H9 (cell line): ENCODE data around the gene SCTR. TPM values are rescaled to one million over a fixed set of nuclear protein-coding genes. Genes with fewer than 3 reads are reported as not detected.

Experiments used
- DNase-seq: peaks from one replicate; pipeline ENCODE4 v3.0.0-alpha.2; 2017
- H2AFZ ChIP-seq: one replicate; pipeline ENCODE4 v1.6.1; 2013; ENCODE audit warnings: mild to moderate bottlenecking, low read length, control low read depth, moderate library complexity
- H2AK5ac ChIP-seq: 2 replicates; pipeline ENCODE4 v1.6.1; 2013; ENCODE audit warnings: low read length, control low read depth, mixed read lengths; ENCODE audit not compliant: insufficient read length
- H2BK120ac ChIP-seq: one replicate; pipeline ENCODE4 v1.6.1; 2013; ENCODE audit warnings: low read depth, mild to moderate bottlenecking, low read length, control low read depth, inconsistent platforms; ENCODE audit not compliant: poor library complexity, severe bottlenecking
- H2BK12ac ChIP-seq: 2 replicates; pipeline ENCODE4 v1.6.1; 2013; ENCODE audit warnings: low read length, control low read depth, mixed read lengths, low read depth; ENCODE audit not compliant: insufficient read length
- H2BK15ac ChIP-seq: 2 replicates; pipeline ENCODE4 v1.6.1; 2013; ENCODE audit warnings: low read depth, low read length, control low read depth
- H2BK20ac ChIP-seq: one replicate; pipeline ENCODE4 v1.6.1; 2013; ENCODE audit warnings: low read depth, mild to moderate bottlenecking, low read length, control low read depth, inconsistent platforms; ENCODE audit not compliant: poor library complexity, severe bottlenecking
- H2BK5ac ChIP-seq: 2 replicates; pipeline ENCODE4 v1.6.1; 2013; ENCODE audit warnings: low read length, control low read depth, mixed read lengths; ENCODE audit not compliant: insufficient read length
- H3K14ac ChIP-seq: 2 replicates; pipeline ENCODE4 v1.6.1; 2013; ENCODE audit warnings: low read length, control low read depth; ENCODE audit not compliant: insufficient read depth
- H3K18ac ChIP-seq: 2 replicates; pipeline ENCODE4 v1.6.1; 2013; ENCODE audit warnings: low read depth, mild to moderate bottlenecking, mixed read lengths, low read length, control low read depth; ENCODE audit not compliant: insufficient read length
- H3K23ac ChIP-seq: 2 replicates; pipeline ENCODE4 v1.6.1; 2013; ENCODE audit warnings: low read length, control low read depth, mixed read lengths, low read depth; ENCODE audit not compliant: insufficient read length
- H3K23me2 ChIP-seq: 2 replicates; pipeline ENCODE4 v1.6.1; 2013; ENCODE audit warnings: low read depth, mild to moderate bottlenecking, mixed read lengths, low read length, control low read depth; ENCODE audit not compliant: insufficient read length, poor library complexity, severe bottlenecking
- H3K27ac ChIP-seq: 2 replicates; pipeline ENCODE4 v1.5.1; 2013; ENCODE audit warnings: low read length, control low read depth, mixed read lengths, low read depth; ENCODE audit not compliant: insufficient read length
- H3K27me3 ChIP-seq: 2 replicates; pipeline ENCODE4 v1.6.1; 2013; ENCODE audit warnings: low read length, control low read depth, inconsistent platforms; ENCODE audit not compliant: insufficient read depth
- H3K4ac ChIP-seq: 2 replicates; pipeline ENCODE4 v1.6.1; 2013; ENCODE audit warnings: low read depth, mild to moderate bottlenecking, control low read depth, inconsistent platforms, low read length, moderate library complexity
- H3K4me1 ChIP-seq: 2 replicates; pipeline ENCODE4 v1.6.1; 2013; ENCODE audit warnings: low read length, control low read depth, inconsistent platforms; ENCODE audit not compliant: insufficient read depth
- H3K4me2 ChIP-seq: 2 replicates; pipeline ENCODE4 v1.6.1; 2013; ENCODE audit warnings: low read length, control low read depth, mixed read lengths; ENCODE audit not compliant: insufficient read length, insufficient read depth
- H3K56ac ChIP-seq: 2 replicates; pipeline ENCODE4 v1.6.1; 2013; ENCODE audit warnings: low read depth, mild to moderate bottlenecking, mixed read lengths, low read length, control low read depth; ENCODE audit not compliant: insufficient read length
- H3K79me1 ChIP-seq: 2 replicates; pipeline ENCODE4 v1.6.1; 2013; ENCODE audit warnings: low read depth, mild to moderate bottlenecking, moderate library complexity, low read length, control low read depth, inconsistent platforms; ENCODE audit not compliant: insufficient read depth, poor library complexity, severe bottlenecking
- H3K79me2 ChIP-seq: 2 replicates; pipeline ENCODE4 v1.6.1; 2013; ENCODE audit warnings: low read length, control low read depth, inconsistent platforms; ENCODE audit not compliant: insufficient read depth
- H3K9ac ChIP-seq: 2 replicates; pipeline ENCODE4 v1.6.1; 2013; ENCODE audit warnings: low read length, control low read depth, mixed read lengths; ENCODE audit not compliant: insufficient read length; ENCODE audit errors: extremely low read depth
- H3K9me3 ChIP-seq: one replicate; pipeline ENCODE4 v1.6.1; 2013; ENCODE audit warnings: low read depth, low read length, inconsistent platforms; ENCODE audit not compliant: control insufficient read depth
- H3T11ph ChIP-seq: one replicate; pipeline ENCODE4 v1.6.1; 2013; ENCODE audit warnings: mild to moderate bottlenecking, low read length, control low read depth, inconsistent platforms
- H4K20me1 ChIP-seq: one replicate; pipeline ENCODE4 v1.6.1; 2013; ENCODE audit not compliant: control insufficient read depth, insufficient read length, insufficient read depth
- H4K5ac ChIP-seq: 2 replicates; pipeline ENCODE4 v1.6.1; 2013; ENCODE audit warnings: low read depth, mild to moderate bottlenecking, mixed read lengths, low read length, control low read depth; ENCODE audit not compliant: insufficient read length
- H4K8ac ChIP-seq: replicated peaks from 2 replicates; pipeline ENCODE4 v1.6.1; 2013; ENCODE audit warnings: low read length, control low read depth, mixed read lengths, low read depth; ENCODE audit not compliant: insufficient read length
- H4K91ac ChIP-seq: 2 replicates; pipeline ENCODE4 v1.6.1; 2013; ENCODE audit warnings: low read depth, mild to moderate bottlenecking, moderate library complexity, mixed read lengths, low read length, control low read depth; ENCODE audit not compliant: insufficient read length
- H3K27ac Mint-ChIP-seq, 3 experiments: 2 replicates in 2 of 3; 3 replicates in 1 of 3; pipeline ENCODE4 v1.8.0; 2020 to 2021; ENCODE audit warnings: mixed read lengths in 3 of 3, mild to moderate bottlenecking in 1 of 3, moderate library complexity in 1 of 3
- H3K27me3 Mint-ChIP-seq: 2 replicates; pipeline ENCODE4 v1.8.0; 2021; ENCODE audit warnings: low read depth, mild to moderate bottlenecking, moderate library complexity, mixed read lengths
- H3K36me3 Mint-ChIP-seq, 3 experiments: 2 replicates in 2 of 3; 3 replicates in 1 of 3; pipeline ENCODE4 v1.8.0; 2020 to 2021; ENCODE audit warnings: low read depth in 3 of 3, mixed read lengths in 3 of 3; ENCODE audit not compliant: insufficient read depth in 1 of 3
- H3K4me1 Mint-ChIP-seq, 2 experiments: 2 replicates each; pipeline ENCODE4 v1.8.0; 2020; ENCODE audit warnings: mixed read lengths in 2 of 2
- H3K4me3 Mint-ChIP-seq, 2 experiments: 2 replicates in 1 of 2; 3 replicates in 1 of 2; pipeline ENCODE4 v1.8.0; 2020 to 2021; ENCODE audit warnings: mild to moderate bottlenecking in 2 of 2, mixed read lengths in 2 of 2, moderate library complexity in 1 of 2
- H3K9me3 Mint-ChIP-seq, 2 experiments: 2 replicates in 1 of 2; 3 replicates in 1 of 2; pipeline ENCODE4 v1.8.0; 2020; ENCODE audit warnings: mild to moderate bottlenecking in 2 of 2, mixed read lengths in 2 of 2, moderate library complexity in 1 of 2
- WGBS: extraction: QIAGEN DNeasy Blood & Tissue Kit; methylation state at CpG from one replicate; pipeline ENCODE4 v1.1.7; 2013; ENCODE audit warnings: missing lambda C conversion rate, low lambda C conversion rate, mixed read lengths; ENCODE audit not compliant: insufficient read length; ENCODE audit errors: extremely low coverage; 5-methylcytosine and 5-hydroxymethylcytosine counted together
- total RNA-seq: library from RNA; stranded (reverse); gene quantifications from 2 replicates; pipeline ENCODE4 v1.2.1, GENCODE V29; 2021
- TF ChIP-seq, protein P1 (sequence below): fragments of 200-600 bp; sonication (generic); conservative IDR thresholded peaks from 3 replicates; pipeline ENCODE4 v1.8.0; 2021; ENCODE audit warnings: antibody characterized with exemption, mild to moderate bottlenecking

Gene SCTR
- total RNA-seq, 1 experiment from 2014 or later, result not detected

DNA sequence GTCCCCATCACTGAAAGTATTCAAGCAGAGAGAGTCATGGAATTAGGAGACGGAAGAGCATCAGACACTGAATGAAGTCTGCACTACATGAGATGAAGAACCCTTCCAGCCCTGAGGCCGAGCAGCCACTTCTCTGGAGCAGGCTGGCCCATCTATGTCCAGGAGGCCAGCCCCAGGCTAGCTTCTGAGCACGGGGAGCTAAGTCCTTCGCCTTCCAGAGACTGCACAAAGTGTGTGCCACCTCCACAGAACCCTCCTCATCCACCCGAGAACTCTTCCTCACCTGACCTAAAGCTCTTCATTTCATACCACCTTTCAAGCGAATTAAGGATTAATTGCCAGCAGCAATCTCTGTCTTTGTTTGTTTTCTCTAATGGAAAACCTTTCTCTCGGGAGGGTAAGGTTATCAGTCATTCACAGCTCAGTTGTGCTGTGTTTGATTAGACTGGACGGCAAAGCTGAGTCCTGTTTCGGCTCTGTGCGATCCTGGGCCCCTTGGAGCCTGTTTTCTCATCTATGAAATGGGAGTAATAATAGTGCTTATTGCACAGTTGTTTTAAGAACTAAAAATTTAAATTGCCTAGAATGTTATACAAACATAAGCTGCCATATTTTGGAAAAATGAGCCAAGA, 38.0 kb downstream of the SCTR start:
- peaks cover 12 to 38% of the 10 kb centered on the region in 2 experiments for H3K4me1 Mint-ChIP-seq

More for the DNA sequence above, 38.0 kb downstream of the SCTR start:
- Histone ChIP-seq H3K4me1 (no peaks in the 10 kb centered on the region; the same call in 1 of the 2 replicates), H3K14ac (no peak overlapping the region), H3K23ac (no peak overlapping the region), H3T11ph (no peak overlapping the region), H2BK20ac (no peak overlapping the region), H3K9ac (no peak overlapping the region), H3K23me2 (no peaks in the 10 kb centered on the region), H3K4me2 (no peak overlapping the region), H3K9me3 (no peaks in the 10 kb centered on the region), H2BK12ac (no peak overlapping the region), H3K56ac (no peak overlapping the region), H3K79me2 (no peaks in the 10 kb centered on the region), H4K91ac (no peak overlapping the region), H2AK5ac (no peak overlapping the region), H2AFZ (no peak overlapping the region), H4K8ac (no peak overlapping the region), H3K27ac (no peak overlapping the region), H3K18ac (no peak overlapping the region), H4K5ac (no peak overlapping the region), H2BK5ac (no peak overlapping the region), H3K79me1 (no peaks in the 10 kb centered on the region), H3K4ac (no peak overlapping the region), H2BK15ac (no peak overlapping the region), H2BK120ac (no peak overlapping the region), H4K20me1 (no peaks in the 10 kb centered on the region), H3K27me3 (no peaks in the 10 kb centered on the region)
- H3K27ac Mint-ChIP-seq, result no peak overlapping the region; a peak in 1 of 7 replicates
- H3K9me3 Mint-ChIP-seq, result no peaks in the 10 kb centered on the region; a peak in 1 of 5 replicates
- H3K4me3 Mint-ChIP-seq, result no peak overlapping the region
- H3K27me3 Mint-ChIP-seq, result peaks cover 1% of the 10 kb centered on the region
- TF ChIP-seq, protein P1, sequence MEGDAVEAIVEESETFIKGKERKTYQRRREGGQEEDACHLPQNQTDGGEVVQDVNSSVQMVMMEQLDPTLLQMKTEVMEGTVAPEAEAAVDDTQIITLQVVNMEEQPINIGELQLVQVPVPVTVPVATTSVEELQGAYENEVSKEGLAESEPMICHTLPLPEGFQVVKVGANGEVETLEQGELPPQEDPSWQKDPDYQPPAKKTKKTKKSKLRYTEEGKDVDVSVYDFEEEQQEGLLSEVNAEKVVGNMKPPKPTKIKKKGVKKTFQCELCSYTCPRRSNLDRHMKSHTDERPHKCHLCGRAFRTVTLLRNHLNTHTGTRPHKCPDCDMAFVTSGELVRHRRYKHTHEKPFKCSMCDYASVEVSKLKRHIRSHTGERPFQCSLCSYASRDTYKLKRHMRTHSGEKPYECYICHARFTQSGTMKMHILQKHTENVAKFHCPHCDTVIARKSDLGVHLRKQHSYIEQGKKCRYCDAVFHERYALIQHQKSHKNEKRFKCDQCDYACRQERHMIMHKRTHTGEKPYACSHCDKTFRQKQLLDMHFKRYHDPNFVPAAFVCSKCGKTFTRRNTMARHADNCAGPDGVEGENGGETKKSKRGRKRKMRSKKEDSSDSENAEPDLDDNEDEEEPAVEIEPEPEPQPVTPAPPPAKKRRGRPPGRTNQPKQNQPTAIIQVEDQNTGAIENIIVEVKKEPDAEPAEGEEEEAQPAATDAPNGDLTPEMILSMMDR, result no peak
- no CpG with 5 or more reads among the region's 10 CpGs for WGBS
- no peak for DNase-seq
- no peaks in the 10 kb centered on the region for H3K36me3 Mint-ChIP-seq
